Pericardium fibroblast (primary cell): ENCODE data around the gene TSSK1B. TPM values are rescaled to one million over a fixed set of nuclear protein-coding genes. Genes with fewer than 3 reads are reported as not detected.

Experiments used
- total RNA-seq: library from RNA; depleted of rRNA; stranded (reverse); fragments of >200 nt; gene quantifications from 2 replicates; pipeline ENCODE4 v1.2.3, GENCODE V29; 2015

TSSK1B gene, protein sequence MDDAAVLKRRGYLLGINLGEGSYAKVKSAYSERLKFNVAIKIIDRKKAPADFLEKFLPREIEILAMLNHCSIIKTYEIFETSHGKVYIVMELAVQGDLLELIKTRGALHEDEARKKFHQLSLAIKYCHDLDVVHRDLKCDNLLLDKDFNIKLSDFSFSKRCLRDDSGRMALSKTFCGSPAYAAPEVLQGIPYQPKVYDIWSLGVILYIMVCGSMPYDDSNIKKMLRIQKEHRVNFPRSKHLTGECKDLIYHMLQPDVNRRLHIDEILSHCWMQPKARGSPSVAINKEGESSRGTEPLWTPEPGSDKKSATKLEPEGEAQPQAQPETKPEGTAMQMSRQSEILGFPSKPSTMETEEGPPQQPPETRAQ
- not detected in 2 replicates for total RNA-seq

DNA sequence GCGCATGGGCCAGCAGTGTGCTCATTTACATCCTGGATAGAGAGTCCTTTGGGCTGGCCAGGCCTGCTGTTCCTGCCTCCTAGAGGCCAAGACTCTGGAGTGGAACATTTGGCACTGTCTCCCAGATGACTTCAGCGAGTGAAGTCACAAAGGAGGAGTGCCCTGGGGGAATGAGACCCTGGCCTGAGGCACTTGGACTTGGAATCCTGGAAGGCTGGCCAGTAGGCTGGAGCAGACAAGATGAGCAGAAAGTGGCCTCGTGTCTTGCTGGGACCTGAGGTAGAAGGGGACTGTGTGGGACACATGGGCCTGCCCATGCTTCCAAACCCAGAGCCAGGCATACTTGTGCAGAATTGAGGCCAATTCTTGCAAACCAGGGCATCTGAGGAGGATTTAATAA lies at the start of gene TSSK1B:
Gene TSSK1B, minus strand, starts transcription at position 101 of the 400 bp plus-strand sequence. CDS start 150 bp downstream, outside the sequence.

Other genes with a start within 250 kb of the TSSK1B start
- gene MCC, start 53.5 kb upstream of the TSSK1B start, total RNA-seq: 15.8 and 19.4 TPM in 2 replicates
- gene YTHDC2, start 78.7 kb upstream of the TSSK1B start, total RNA-seq: 7.1 and 9.8 TPM in 2 replicates